Left colon (tissue), 2 donors: ENCODE measurements around the gene VSIG2. TPM values are rescaled to one million over a fixed set of nuclear protein-coding genes. Genes with fewer than 3 reads are reported as not detected.
A peak's percentile ranks its signal among the peaks of the same experiment; 100 is the strongest.

Source experiments
- ATAC-seq: fragments of 200-7000 bp; cut with Tn5 transposase; one replicate; pipeline ENCODE4 v1.9.1; 2020; ENCODE audit warnings: mild to moderate bottlenecking, moderate library complexity
- DNase-seq, 2 donors: peaks; one replicate each; pipeline ENCODE4 v3.0.0-alpha.2; 2020
- intact Hi-C, 2 donors: fragments of 100-400 bp; cut with DNase I in 1 of 2; cut with micrococcal nuclease in 1 of 2; formaldehyde crosslinking; loops; one replicate each; pipeline versions ENCODE4 v1.11.2 to v1.14.0; 2022; cut with DNase I, micrococcal nuclease
- total RNA-seq, 2 donors: library from RNA; stranded (reverse); fragmentation: NEBNext Ultra II Directional; extraction: Animal tissue kit (Norgen Biotek cat#: 25700); gene quantifications; one replicate each; pipeline ENCODE4 v1.2.1, GENCODE V29; 2021
- donor health status: DM: no; HTN: no; CAD: no.
- donor health status: DM: yes; HTN: yes; CAD: no.

The VSIG2 gene
- total RNA-seq, 2 donors from 2014 or later = 176 to 228 TPM

DNA sequence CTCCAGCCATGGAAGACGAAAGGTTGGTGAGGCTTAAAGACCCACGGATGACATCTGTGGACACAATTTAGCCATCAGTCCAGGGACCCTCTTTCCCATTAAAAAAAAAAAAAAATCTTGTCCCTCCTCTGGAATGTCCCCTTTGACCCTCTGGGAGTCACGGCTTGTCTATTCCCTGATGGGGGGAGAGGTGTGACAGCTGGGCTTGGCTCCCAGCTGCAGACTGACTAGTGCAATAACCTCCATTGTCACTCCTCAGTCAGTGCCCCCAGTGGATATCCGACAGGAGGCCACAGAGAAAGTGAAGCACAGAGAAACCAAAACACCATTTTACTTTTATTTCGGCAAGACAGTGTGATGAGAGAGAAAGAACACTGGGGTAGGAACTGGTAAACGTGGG is 2.7 kb upstream of the VSIG2 start:
- intact Hi-C loops = no loop called here
- no peak for ATAC-seq
- DNase-seq = no peak

GRCh38 chr11:124754309-124754708 is 2.3 kb upstream of the VSIG2 start:
- ATAC-seq = no peak
- intact Hi-C loops = no loop called here
- DNase-seq = no peak

GRCh38 chr11:124753624-124754023 is 1.6 kb upstream of the VSIG2 start:
- intact Hi-C loops = no loop called here
- ATAC-seq (no peak), DNase-seq (no peak)

GRCh38 chr11:124753205-124753604 is 1.1 kb upstream of the VSIG2 start:
- intact Hi-C loops = no loop called here
- ATAC-seq (peak; percentile 17), DNase-seq (no peak)

- ATAC-seq = no peak
- DNase-seq = no peak
- intact Hi-C loops = no loop called here
Observed at GRCh38 chr11:124752471-124753102, 532 bp upstream of the VSIG2 start.

DNA sequence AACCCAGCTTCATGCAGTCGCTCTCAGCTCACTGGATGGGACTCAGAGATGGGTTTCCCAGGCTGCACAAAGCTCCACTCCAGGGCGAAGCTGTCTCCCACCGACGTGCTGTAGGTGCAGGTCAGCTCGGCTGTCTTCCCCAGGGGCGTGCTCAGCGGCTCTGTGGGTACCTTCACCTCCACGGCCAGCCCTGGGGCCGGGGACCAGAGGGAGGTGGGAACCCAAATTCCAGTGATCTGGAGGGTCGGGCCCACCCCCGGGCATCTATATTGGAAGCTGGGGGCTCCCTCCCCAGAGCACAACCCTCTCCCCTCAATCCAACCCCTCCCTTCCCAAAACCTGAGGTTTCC is 689 bp downstream of the VSIG2 start:
- ATAC-seq = no peak
- no peak for DNase-seq
- intact Hi-C loops = no loop called here

- intact Hi-C loops = no loop called here
- DNase-seq (no peak), ATAC-seq (no peak)
Observed at GRCh38 chr11:124749912-124750311, 2.1 kb downstream of the VSIG2 start.

- no peak for DNase-seq
- intact Hi-C loops = no loop called here
- peak; percentile 31 for ATAC-seq
Observed at GRCh38 chr11:124748481-124749343, 3.3 kb downstream of the VSIG2 start.

DNA sequence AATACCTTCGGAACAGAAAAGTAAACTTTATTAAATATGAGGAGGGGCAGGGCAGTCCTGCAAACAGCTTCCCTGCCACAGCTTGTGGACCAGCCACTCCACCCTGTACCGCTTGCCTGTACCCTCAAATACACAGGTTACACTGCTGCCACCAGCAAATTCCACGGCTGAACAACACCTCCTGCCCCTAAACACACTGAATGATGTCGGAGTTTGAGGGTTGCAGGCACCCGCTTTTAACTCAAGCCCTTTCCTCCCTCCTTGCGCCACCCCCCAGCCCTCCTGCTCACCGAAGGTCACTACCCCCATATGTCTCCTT is 4.0 kb downstream of the VSIG2 start:
- ATAC-seq (no peak), DNase-seq (no peak)
- intact Hi-C loops = no loop called here

- DNase-seq = no peak
Observed at GRCh38 chr11:124747406-124748099, 4.5 kb downstream of the VSIG2 start.

DNA sequence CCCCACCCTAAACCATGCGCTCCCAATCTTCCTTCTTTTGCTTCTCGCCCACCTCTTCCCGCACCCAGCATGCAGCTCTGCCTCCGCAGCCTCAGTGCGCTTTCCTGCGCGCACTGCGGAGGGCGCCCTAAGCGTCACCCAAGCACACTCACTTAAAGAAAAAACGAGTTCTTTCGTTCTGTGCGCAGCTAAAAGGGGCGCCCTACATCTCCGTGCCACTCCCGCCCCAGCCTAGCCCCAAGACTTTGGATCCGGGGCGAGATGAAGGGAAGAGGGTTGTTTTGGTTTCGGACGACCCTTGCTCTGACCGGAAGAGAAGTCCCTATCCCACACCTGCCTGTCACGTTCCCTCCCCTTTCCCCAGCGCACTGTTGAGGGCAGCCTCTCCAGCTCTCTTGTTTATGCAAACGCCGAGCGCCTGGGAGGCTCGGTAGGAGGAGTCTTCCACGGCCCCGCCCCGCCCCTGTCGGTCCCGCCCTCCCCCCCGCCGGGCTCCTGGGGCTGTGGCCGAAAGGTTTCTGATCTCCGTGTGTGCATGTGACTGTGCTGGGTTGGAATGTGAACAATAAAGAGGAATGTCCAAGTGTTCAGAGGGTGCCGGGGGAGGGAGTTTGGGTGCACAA is 5.3 kb downstream of the VSIG2 start:
- ATAC-seq (peak; percentile 81), DNase-seq (peak; percentile 91 to 93)
- intact Hi-C loops = no loop called here

More at GRCh38 chr11:124747406-124748099, 4.5 kb downstream of the VSIG2 start:
- no peak for ATAC-seq
- intact Hi-C loops = no loop called here

- DNase-seq = peak in 1 of 2 donors; percentile 86
- ATAC-seq = peak; percentile 51
- intact Hi-C loops = no loop called here
Observed at GRCh38 chr11:124745835-124746620, 6.0 kb downstream of the VSIG2 start.

DNA sequence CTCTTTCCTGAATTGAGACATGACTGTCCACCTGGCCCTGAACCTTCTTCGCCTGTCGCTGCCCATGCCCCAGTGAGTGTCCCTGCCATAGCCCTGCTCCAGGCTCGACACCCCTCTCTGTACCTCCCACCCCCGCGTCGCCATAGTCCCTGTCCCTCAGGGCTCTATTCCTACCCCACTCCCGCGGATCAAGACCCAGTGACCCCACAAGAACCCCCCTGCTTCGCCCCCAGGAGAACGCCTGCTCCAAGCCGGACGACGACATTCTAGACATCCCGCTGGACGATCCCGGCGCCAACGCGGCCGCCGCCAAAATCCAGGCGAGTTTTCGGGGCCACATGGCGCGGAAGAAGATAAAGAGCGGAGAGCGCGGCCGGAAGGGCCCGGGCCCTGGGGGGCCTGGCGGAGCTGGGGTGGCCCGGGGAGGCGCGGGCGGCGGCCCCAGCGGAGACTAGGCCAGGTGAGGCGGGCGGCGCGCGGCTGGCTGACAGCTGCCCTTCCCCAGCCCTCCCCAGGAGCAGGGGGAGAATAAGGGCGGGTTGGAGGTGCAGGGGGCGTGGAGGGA is 6.7 kb downstream of the VSIG2 start:
- DNase-seq = no peak
- no peak for ATAC-seq
- intact Hi-C loops = no loop called here

GRCh38 chr11:124743050-124743449 is 9.0 kb downstream of the VSIG2 start:
- intact Hi-C loops = no loop called here
- ATAC-seq = no peak
- DNase-seq = no peak

- no peak for ATAC-seq
- intact Hi-C loops = no loop called here
- DNase-seq = no peak
Observed at GRCh38 chr11:124742555-124742954, 9.5 kb downstream of the VSIG2 start.

DNA sequence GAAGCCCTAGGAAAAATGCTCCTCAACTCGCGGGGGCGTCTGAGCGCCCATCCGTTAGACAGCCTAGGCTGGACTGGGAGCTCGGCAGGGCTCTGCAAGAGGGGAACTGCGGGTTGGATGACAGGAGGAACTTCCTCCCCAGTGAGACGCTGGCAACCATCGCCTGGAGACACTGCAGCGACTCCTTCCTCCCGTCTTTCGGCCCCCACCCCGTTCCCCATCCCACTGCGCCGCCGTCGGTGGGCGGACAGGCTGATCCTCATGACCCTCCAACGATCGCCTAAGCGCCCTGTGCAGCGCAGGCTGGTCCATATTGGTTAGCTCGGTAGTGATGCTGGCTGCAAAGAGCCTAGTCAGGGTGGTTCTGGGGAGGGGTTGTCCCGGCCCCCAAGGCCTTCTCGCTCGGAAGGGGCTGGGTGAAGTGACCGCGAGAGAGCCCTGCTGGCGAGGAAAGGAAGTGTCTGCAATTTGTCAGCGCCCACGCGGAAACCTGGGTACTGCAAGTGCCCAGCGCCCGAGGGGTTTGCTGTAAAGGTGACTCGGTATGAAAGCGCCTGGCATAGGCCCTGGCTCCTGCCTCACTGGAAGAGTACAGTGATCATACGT is 11.7 kb downstream of the VSIG2 start:
- ATAC-seq (peak; percentile 36), DNase-seq (peak in 1 of 2 donors; percentile 40)
- intact Hi-C loops = no loop called here

DNA sequence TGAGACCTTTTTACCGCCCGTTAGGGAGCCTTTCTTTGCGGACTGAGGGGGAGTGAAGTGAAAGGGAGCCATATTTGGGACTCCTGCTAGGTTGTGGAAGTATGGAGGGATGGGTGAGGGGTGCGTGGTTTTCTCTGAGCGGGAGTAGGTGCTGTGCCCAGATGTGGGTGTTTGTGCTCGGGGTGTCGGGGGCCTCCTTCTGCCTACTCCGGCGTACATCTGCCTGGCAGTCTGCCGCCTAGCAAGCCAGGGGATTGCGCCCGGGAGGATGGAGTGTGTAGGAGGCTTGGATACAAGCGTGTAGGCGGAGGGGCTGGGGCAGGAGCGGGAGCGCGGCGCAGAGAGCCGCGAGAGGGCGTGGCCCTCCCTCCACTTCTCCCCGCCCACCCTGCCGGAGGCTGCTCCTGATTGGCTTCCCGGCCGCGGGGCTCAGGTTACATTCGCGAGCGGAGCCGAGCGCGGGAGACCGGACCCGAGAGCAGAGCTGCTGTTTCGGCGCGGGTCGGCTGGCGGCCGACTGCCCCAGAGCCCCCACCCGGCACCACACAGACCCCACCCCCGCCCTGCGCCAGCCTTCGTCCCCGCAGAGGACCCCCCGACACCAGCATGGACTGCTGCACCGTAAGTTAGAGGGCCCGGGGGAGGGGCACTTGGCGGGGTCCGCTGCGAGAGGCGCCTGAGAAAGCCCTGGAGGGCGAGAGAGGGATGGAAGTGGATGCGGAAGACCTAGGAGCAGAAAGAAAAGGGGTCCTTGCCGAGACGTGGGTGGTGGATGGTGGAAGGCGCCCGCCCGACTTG is 12.4 kb downstream of the VSIG2 start, which contains the start of gene NRGN:
Gene NRGN (plus strand): TSS at position 464 of the 798 bp plus-strand sequence. CDS start 143 bp downstream, at position 607.
- ATAC-seq = peak; percentile 99
- intact Hi-C loops = no loop called here
- peak; percentile 91 to 95 for DNase-seq
